HG03469 (cell line): ENCODE data around the gene NFS1.

Source experiments
- ATAC-seq: cut with Tn5 transposase; IDR thresholded peaks from one replicate; pipeline ENCODE4 v1.9.1; 2021; ENCODE audit warnings: mild to moderate bottlenecking, moderate library complexity, moderate number of reproducible peaks; ENCODE audit not compliant: unreplicated experiment

The NFS1 gene

DNA sequence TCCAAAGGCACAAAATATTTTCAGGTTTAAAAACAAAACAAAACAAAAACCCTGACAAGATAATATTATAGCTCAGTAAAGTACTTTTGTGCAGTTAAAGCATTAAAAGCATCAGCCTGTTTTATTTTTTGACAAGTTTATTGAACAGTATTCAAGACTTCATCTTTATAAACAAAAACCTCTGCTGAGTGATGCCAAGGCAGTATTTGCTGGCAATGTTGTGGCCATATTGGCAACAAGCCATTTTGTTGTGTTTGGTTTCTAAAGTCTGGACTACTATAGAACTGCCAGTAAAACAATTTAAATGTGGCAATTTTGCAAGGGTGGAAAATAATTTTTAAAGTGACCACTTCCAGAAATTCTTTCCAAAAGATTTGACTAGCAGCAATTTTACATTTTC is 50.3 kb downstream of the NFS1 start:
- ATAC-seq, result no peak

DNA sequence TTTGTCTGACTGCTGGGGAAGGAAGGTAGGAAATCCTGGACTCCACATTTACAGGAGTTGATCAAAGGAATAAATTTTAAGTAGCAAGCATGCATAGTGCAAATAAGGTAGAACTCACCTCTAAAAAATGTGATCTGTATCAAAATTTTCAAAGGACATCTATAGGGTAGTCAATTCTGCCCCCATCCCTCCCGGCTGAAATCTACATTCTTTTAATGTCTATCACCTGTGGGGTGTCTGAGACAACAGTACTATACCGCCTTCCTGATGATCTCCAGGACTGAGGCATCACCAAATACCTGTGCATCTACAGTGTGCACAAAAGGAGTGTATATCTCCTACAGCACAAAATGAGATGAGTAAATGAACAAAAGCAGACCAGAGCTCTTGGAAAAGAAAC is 54.3 kb downstream of the NFS1 start:
- no peak for ATAC-seq

DNA sequence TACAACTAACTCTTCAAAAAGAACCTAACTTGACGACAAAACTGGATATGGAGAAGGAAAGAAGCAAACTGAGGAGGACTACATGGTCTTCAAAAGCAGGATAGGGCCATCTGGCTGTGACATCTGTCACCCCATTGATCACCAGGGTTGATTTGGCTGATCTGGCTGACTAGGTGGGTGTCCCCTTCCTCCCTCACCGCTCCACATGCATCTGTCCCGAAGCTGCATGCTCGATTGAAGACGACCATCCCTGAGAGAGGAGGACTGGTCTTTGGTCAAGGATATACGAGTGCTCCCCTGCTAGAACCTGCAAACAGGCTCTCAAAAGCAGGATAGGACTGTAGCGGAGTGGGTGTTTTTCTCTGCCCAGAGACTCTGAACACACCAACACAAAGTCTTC is 56.1 kb downstream of the NFS1 start:
- no peak for ATAC-seq

DNA sequence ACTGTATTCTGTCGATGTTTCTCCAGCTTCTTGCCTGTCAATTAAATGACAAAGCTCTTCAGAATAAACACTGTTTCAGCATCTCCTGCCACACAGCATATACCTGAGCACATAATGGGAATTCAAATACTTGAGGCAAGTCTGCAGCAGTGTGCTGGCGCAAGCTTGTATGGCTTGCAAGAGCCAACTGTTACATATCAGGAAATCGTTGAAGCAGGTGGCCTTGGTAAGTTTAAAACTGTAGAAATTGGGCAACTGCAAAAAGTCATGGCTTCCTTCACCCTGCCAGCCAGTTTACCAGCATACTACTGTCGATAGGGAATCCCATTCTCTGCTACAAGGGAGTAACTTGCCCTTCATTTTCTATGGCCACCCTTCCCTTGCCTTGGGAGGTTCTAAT is 57.4 kb downstream of the NFS1 start:
- ATAC-seq, result no peak

DNA sequence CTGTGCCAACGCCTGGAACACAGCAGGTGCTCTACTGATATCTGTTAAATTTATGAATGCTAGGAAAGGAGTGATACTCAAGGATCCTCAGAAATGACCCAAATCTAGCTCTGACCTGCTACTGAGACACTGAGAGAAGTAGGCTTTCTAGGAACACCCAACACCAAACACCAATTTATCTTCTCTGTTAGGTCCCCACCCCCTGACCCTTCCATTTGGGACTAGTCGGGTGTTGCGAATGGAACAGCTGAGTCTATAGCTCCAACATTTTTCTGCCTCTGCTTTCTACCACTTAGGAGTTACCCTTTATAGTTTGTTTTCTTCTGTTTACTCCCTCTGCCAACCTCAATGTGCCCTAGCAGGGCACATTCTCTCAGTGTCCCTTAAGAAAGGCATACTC is 58.4 kb downstream of the NFS1 start:
- ATAC-seq, result no peak

DNA sequence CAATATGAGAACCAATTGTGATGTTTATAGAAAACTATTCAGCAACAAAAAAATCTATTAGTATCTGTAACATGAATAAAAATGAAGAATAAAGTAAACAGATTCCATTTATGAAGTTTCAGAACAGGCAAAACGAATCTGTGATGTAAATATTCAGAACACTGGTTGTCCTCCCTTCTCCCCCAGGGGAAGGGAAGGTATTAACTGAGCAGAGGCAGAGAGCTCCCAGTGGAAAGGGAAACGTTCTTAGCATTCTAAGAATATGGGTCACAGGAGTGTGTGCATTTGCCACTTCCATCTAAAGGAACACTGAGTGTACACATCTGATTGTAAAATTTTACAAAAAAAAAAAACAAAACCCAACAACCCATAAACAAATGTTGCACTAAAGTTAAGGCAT is 60.4 kb downstream of the NFS1 start:
- no peak for ATAC-seq

DNA sequence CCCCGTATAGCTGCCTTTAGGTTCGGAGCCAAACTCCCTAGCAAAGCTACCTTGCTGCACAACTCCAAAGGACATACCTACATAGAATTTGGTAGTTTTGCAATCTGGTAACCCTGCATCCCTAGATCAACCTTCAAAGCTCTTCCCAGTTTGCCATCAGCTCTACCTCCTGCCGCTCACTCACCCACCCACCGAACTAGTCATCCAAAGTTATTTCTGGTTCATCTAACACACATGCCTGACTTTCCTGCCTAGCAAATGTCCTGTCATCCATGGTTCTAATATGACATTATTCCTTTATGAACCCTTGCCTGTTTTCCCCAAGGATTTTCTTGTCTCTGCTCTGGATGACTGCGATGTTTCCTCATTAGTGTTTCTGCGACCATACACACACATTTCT is 61.9 kb downstream of the NFS1 start:
- no peak for ATAC-seq

DNA sequence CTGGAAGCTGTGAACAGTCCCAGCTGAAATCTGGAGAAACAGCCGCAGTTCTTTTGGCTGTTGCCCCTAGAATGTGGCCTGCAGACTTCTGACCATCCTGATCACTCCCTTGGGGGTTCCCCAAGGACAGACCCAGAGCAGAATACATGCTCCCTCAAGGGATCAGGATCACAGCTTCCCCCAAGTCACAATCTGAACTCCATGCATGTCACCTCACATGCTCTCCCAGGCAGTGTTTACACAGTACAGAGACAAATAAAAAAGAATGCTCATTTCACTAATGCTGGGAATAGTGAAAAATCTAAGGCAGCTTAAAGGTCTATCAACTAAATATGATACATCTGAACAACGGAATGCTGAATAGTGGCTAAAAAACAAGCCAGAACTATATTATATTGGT is 63.1 kb downstream of the NFS1 start:
- ATAC-seq, result no peak

DNA sequence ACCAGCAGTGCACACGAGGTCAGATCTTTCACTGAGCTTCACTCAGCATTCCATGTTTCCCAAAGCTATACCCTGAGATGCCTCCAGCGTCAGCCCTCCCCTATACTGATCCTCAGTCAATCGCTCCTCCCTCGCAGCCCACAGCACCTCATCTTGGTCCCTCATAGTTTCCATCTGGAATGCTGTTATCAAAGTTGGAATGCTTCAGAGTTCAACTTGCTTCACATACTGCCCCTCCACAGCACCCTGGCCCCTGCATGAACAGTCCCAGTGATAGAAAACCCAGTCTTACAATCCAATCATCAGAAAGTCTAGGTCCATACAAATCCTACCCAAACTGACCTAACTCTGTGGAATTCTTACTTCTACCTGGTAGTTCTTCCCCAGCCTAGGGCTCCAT is 63.5 kb downstream of the NFS1 start:
- no peak for ATAC-seq

DNA sequence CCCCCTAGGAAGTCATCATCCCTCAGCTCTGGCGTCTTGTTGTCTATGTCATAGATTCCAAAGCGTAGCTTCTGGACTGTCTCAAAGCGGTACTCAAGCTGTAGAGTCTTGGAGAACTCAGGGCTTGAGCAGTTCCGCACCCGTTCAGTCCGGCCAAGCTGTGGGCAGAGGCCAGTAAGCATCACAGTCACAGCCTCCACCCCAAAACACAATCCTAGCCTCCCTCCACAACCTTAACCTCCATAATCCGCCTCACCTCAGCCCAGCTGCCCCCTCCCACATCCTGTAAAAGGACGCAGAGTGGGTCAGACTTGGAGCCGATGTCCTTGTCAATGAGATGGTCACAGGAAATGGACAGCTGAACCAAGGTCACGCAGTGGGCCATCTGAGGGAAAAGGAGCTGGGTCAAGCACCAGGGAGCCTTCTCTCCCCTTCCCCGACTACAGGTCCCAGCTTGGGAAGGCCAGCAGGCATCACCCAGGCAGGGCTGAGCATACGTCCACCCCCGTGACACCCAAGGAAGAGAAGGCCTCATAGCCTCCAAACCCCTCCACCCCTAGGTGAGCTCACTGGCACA is 66.5 kb downstream of the NFS1 start:
- ATAC-seq, result no peak

DNA sequence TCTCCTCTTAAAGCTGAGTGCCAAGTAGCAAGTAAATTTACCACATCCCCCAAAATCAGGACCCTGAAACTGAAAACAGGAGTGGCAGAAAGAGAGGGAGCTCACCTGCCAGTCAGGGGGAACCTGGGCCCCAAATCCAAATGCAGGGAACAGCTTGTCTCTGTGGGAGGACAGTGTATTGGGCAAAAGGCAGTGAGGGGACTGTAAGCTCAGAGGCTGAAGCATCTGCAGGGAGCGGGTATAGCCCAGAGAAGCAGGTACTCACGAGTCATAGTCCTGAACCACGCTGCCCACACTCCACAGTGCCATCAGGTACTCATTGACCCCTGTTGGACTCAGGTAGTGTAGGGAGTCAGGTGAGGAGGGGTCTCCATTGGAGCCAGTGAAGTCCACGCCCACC is 68.5 kb downstream of the NFS1 start:
- no peak for ATAC-seq

DNA sequence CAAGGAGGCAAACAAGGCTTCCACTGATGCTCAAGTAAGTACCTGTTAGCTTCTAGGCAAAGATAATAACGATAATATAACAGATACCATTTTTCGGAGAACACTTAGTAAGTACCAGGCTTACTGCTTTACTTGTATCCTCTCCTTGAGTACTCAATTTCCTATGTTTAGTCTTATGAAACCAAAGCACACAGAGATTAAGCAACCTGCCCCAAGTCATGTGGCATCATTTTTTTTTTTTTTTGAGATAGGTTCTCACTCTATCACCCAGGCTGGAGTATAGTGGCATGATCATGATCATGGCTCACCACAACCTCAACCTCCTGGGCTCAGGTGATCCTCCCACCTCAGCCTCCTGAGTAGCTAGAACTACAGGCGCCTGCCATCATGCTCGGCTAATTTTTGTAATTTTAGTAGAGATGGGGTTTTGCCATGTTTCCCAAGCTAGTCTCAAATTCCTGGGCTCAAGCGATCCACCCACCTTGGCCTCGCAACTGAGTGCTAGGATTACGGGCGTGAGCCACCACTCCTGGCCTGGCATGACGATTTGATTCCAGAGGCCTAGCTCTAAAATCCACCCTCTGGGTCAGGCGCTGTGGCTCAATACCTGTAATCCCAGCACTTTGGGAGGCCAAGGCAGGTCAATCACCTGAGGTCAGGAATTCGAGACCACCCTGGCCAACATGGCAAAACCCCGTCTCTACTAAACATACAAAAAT is 69.6 kb downstream of the NFS1 start:
- ATAC-seq, result no peak

DNA sequence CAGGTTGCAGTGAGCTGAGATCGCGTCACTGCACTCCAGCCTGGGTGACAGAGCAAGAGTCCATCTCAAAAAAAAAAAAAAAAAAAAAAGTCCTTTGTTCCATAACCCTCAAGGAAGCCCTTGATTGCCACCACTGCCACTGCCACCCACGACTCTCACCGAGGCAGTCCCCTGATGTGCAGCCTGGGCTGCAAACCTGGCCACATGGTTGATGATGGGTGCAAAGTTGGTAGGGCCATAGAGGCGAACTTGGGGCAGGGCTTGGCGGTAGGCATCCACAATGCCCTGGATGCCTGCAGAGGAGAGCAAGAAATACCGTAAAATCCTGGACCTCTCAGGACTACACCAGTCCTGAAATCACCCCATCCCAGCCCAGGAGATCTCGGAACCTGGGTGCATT is 72.0 kb downstream of the NFS1 start:
- no peak for ATAC-seq

DNA sequence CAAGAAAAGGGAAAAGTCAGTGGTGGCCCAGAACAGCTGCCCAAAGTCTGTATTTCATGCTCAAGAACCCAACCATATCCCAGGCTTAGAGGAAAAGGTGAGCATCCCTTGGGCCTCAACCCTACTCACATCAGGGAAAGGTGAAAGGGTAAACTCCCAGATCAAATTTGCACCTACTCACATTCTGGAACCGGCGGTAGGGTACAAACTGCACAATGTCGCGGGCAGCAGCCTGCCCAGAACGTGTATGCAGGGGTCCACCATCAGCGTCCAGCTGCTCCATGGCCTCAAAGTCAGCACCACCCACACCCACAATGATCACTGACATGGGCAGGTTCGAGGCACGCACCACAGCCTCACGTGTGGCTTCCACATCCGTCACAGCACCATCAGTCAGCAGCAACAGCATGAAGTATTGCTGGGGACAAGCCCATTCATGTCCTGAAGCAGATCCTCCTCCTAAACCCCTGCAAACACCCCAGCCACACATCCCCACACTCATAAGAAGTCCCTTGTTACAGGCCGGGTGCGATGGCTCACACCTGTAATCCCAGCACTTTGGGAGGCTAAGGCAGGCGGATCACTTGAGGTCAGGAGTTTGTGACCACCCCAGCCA is 72.7 kb downstream of the NFS1 start:
- no peak for ATAC-seq

DNA sequence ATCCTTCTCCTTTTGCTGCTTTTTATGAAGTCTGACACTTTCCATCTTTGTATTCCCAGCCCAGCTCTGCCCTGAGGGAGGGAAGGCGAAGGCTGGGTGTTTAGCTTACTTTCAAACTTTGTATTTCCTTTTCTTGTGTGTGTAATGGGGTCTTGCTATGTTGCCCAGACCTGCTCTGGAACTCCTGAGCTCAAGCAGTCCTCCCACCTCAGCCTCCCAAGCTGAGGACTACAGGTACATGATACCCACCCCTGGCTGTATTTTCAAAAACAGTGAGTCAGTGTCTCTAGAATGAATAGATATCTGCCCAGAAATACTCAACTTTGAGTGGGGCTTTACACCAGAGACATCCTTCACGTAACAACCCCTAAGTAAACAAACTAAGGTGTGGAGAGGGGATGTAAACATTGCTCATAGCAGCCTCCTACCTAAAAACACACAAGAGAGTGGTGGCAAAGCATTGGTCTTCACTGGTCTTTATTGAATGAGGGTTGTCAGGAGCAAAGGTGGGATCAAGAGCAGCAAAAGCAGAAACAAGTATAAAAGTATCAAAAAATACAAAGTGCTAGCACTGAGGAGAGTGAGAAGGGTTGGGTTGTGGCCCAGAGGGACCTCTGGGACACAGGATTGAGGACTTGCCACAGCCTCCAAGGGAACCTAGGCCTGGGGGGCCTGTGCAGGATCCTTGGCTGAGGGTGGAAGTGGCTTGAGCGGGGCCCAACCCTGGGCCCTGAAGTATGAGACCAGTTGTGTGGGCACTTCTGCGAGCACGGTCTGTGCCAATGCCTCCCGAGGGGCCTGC is 73.4 kb downstream of the NFS1 start:
- ATAC-seq, result no peak

DNA sequence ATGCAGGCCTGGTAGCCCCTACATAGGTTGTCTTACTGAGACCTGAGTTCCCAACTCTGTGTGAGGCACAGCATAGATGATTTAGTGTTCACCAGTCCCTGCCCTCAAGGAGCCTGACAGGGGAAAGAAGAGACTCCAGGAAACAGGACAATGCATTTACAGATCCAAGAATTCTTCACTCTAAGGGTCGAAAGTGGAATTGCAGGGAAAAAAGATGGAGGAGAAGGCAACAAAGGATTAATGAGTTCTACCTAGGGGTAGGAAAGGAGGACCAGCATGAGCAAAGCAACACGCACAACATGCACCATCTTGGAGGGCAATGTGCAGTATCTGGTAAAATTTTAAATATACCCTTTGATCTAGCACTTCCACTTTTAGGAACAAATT is 77.6 kb downstream of the NFS1 start:
- ATAC-seq, result no peak

DNA sequence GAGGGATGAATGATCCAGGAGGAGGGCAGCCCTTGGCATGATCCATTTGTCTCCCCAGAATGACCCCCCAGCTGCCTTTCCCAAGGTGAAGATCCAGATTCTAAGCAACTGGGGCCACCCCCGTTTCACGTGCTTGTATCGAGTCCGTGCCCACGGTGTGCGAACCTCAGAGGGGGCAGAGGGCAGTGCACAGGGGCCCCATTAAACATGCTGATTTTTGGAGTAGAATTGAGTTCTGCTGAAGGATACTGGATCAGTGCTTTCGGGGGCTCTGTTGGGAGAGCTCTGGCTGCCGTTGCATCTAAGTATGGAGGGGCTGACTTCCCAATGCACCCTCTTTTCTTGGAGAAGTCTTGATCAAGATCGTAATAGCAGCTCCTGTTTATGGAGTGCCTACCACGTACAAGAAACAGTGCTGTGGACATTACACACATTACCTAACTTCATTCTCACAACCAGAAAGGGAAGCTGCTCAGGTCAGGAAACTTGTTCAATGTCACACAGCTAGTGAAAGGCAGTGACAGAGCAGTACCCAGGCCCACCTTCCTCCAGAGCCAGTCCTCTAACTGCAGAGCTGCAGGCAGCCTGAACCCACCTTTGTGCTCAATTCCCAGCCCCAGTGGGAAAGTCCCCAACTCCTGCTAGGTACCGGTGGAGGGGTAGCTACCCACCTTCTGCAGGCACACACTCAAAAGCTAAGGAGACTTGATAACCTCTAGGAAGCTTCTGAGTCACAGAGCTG is 78.2 kb downstream of the NFS1 start:
- ATAC-seq, result no peak

DNA sequence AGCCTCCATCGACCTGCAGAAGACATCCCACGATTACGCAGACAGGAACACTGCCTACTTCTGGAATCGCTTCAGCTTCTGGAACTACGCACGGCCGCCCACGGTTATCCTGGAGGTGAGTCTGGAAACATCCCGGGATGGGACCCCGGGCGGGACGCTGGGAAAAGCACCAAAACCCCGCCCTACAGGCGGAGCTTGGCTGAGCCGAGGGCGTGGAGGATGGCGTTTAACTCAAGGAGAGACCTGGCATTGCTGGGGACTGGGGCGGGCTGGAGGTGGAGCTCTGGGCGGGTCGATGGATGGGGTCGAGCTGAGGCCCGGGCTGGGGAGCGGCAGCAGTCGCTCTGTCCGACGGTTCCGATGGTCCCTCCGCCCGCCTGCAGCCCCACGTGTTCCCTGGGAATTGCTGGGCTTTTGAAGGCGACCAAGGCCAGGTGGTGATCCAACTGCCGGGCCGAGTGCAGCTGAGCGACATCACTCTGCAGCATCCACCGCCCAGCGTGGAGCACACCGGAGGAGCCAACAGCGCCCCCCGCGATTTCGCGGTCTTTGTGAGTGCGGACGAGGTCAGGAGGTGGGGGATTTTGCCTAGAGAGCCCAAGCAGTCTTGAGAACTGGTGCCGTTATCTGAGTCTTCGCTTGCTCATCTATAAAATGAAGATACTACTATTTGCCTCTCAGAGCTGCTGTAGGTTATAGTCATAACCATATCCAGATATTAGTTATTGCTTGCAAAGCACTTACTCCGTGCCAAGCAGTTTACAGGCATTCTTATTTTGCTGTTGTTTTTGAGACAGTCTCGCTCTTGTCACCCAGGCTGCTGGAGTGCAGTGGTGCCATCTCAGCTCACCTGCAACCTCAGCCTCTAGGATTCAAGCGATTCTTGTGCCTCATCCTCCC is 79.7 kb downstream of the NFS1 start:
- no peak for ATAC-seq

DNA sequence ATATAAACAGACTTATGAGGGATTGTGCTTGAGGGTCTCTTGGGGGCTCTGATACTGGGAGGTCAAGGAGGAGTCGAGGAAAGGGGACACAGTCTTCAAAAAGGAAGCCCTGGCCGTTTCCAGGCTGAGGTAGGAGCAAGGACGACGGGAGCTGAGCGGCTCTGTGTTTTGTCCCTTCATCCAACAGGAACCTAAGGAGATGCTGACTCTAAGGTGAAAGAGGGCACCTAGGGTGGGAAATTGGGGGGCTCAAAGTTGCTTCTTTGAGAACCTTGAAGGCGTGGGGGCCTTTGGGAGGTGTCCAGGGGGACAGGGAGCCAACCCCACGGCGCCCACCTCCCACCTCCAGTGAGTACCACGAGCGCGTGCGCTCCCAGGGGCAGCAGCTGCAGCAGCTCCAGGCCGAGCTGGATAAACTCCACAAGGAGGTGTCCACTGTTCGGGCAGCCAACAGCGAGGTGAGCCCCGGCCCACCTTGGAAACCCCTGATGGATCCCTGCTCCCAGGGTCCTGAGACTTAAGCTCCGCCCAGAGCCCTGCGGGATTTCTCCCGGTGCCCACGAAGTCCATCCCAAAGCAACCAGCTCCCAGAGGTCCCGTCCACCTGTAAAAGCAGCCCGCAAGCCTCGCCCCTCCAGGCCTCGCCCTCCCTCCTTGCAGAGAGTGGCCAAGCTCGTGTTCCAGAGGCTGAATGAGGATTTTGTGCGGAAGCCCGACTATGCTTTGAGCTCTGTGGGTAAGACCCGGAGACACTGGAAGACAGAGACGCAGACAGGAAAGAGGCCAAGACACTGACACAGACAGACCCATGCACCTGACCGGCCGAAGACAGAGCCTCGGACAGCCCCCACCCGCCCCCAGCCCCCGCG is 80.7 kb downstream of the NFS1 start:
- no peak for ATAC-seq
